Immature natural killer cell (primary cell): ENCODE data around the gene NTRK2. TPM values are rescaled to one million over a fixed set of nuclear protein-coding genes. Genes with fewer than 3 reads are reported as not detected.

ENCODE experiments used
- DNase-seq, 3 donors: peaks; one replicate each; pipeline ENCODE4 v3.0.0; 2022; ENCODE audit warnings: mixed read lengths in 1 of 3
- H3K27ac Mint-ChIP-seq, 6 donors: one replicate each; pipeline ENCODE4 v1.8.0; 2020; ENCODE audit warnings: mixed read lengths in 6 of 6, mild to moderate bottlenecking in 5 of 6, inconsistent platforms in 4 of 6, moderate library complexity in 3 of 6
- H3K27me3 Mint-ChIP-seq, 3 donors: one replicate each; pipeline ENCODE4 v1.8.0; 2020 to 2021; ENCODE audit warnings: low read depth in 3 of 3, mild to moderate bottlenecking in 3 of 3, mixed read lengths in 3 of 3, moderate library complexity in 3 of 3, inconsistent platforms in 1 of 3
- H3K36me3 Mint-ChIP-seq, 3 donors: one replicate each; pipeline ENCODE4 v1.8.0; 2020; ENCODE audit warnings: mixed read lengths in 3 of 3, inconsistent platforms in 2 of 3, mild to moderate bottlenecking in 2 of 3
- H3K4me1 Mint-ChIP-seq, 2 donors: one replicate each; pipeline ENCODE4 v1.8.0; 2020; ENCODE audit warnings: inconsistent platforms in 2 of 2, mild to moderate bottlenecking in 2 of 2, mixed read lengths in 2 of 2, moderate library complexity in 1 of 2
- H3K4me3 Mint-ChIP-seq, 5 donors: one replicate each; pipeline ENCODE4 v1.8.0; 2020; ENCODE audit warnings: mild to moderate bottlenecking in 5 of 5, mixed read lengths in 5 of 5, inconsistent platforms in 3 of 5, moderate library complexity in 3 of 5
- H3K9me3 Mint-ChIP-seq, 6 donors: one replicate each; pipeline ENCODE4 v1.8.0; 2020; ENCODE audit warnings: mild to moderate bottlenecking in 6 of 6, mixed read lengths in 6 of 6, inconsistent platforms in 4 of 6, moderate library complexity in 3 of 6
- polyA plus RNA-seq, 3 donors: library from polyadenylated mRNA; unstranded; fragments of 300-500 nt; fragmentation: Illumina TruSeq; gene quantifications; one replicate each; pipeline ENCODE4 v1.2.3, GENCODE V29; 2021

Gene NTRK2
- polyA plus RNA-seq, 3 donors from 2014 or later = not detected

DNA sequence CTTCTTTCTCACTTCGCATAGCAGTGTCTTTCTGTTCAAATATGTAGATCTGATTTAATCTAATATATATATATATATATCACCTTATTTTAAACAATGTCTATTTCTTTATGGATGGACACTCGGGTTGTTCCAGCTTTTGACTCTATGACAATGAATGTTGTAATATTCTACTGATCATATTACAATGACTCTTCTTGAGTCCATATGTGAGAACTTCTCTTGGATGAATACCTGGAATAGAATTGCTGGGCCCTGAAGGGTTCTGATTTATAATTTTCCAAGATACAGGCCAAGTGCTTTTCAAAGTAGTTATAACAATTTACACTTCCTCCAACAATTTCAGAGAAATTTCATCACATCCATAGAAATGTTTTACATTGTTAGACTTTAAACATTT lies 28.8 kb downstream of the NTRK2 start:
- Mint-ChIP-seq H3K27ac (no peak overlapping the region), H3K27me3 (peaks cover 4 to 8% (median 6%) of the 10 kb centered on the region in 3 donors), H3K9me3 (peaks cover 0 to 1% (median 0%) of the 10 kb centered on the region in 6 donors), H3K4me1 (no peaks in the 10 kb centered on the region), H3K36me3 (no peaks in the 10 kb centered on the region), H3K4me3 (no peak overlapping the region)
- no peak for DNase-seq

DNA sequence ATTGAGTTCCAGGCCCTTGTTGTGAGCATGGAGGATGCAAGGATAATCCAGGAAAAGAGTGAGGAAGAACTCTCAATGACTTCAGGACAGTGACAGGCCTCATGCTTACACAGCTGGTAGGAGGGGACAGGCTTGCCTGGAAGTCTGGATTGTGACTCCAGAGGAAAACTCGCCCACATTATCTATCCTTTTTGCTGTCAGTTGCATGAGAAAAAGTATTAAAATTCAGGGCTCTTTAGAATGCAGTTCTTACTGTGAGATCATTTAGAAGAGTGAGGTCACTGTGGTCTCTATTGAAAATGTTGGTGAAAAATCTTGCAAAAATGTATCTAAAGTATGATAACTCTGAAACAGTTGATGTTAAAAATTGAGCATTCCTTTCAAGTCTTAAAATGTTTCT lies 30.5 kb downstream of the NTRK2 start:
- Mint-ChIP-seq H3K4me3 (no peak overlapping the region), H3K36me3 (no peaks in the 10 kb centered on the region), H3K4me1 (no peaks in the 10 kb centered on the region), H3K27me3 (peaks cover 4 to 8% (median 6%) of the 10 kb centered on the region in 3 donors), H3K9me3 (peaks cover 0 to 1% (median 0%) of the 10 kb centered on the region in 6 donors), H3K27ac (no peak overlapping the region)
- DNase-seq = no peak

- peaks cover 8 to 10% (median 8%) of the 10 kb centered on the region in 3 donors for H3K27me3 Mint-ChIP-seq
- no peak for DNase-seq
- H3K4me3 Mint-ChIP-seq = no peak overlapping the region
- H3K4me1 Mint-ChIP-seq = no peaks in the 10 kb centered on the region
- no peaks in the 10 kb centered on the region for H3K36me3 Mint-ChIP-seq
- H3K27ac Mint-ChIP-seq = no peak overlapping the region
- H3K9me3 Mint-ChIP-seq = peaks cover 0 to 1% (median 0%) of the 10 kb centered on the region in 6 donors
Observed at GRCh38 chr9:84701801-84702200, 32.3 kb downstream of the NTRK2 start.

- Mint-ChIP-seq H3K27me3 (peaks cover 6 to 8% (median 8%) of the 10 kb centered on the region in 3 donors), H3K27ac (no peak overlapping the region), H3K9me3 (peaks cover 0 to 1% (median 0%) of the 10 kb centered on the region in 6 donors), H3K4me3 (no peak overlapping the region), H3K36me3 (no peaks in the 10 kb centered on the region), H3K4me1 (no peaks in the 10 kb centered on the region)
- no peak for DNase-seq
Observed at GRCh38 chr9:84702471-84702870, 32.9 kb downstream of the NTRK2 start.

GRCh38 chr9:84703793-84704192 lies 34.3 kb downstream of the NTRK2 start:
- H3K27ac Mint-ChIP-seq = no peak overlapping the region
- H3K27me3 Mint-ChIP-seq = peaks cover 8 to 10% (median 8%) of the 10 kb centered on the region in 3 donors
- H3K4me1 Mint-ChIP-seq = no peaks in the 10 kb centered on the region
- no peaks in the 10 kb centered on the region for H3K36me3 Mint-ChIP-seq
- DNase-seq = no peak
- H3K4me3 Mint-ChIP-seq = no peak overlapping the region
- H3K9me3 Mint-ChIP-seq = peaks cover 0 to 1% (median 0%) of the 10 kb centered on the region in 6 donors

DNA sequence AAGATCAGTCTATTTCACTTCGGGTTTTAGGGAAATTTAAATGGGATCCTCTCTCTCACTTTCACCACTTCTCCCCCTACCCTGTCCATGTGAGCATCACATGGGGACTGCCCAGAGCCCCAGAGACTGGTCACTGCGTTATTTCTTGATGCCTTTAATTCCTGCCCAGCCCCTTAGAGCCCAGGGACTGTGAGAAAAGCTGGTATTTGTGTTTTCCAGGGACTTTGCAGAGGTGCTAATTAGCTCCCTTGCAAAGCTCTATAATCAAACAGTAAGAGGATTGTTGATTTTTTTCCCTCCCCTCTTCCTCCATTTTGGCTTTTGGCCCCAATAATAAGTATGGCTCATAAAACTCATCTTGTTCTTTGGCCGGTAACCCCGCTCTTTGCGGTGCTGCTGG lies 35.6 kb downstream of the NTRK2 start:
- Mint-ChIP-seq H3K36me3 (no peaks in the 10 kb centered on the region), H3K4me3 (no peak overlapping the region), H3K27ac (no peak overlapping the region), H3K27me3 (peaks cover 5 to 11% (median 9%) of the 10 kb centered on the region in 3 donors), H3K4me1 (peaks cover 11% of the 10 kb centered on the region in 2 donors), H3K9me3 (peaks cover 0 to 1% (median 0%) of the 10 kb centered on the region in 6 donors)
- DNase-seq = no peak

- H3K4me3 Mint-ChIP-seq = peak overlapping the region in 1 of 5 donors; percentile 3
- no peaks in the 10 kb centered on the region for H3K36me3 Mint-ChIP-seq
- H3K27ac Mint-ChIP-seq = peak overlapping the region in 1 of 6 donors; percentile 28
- DNase-seq = no peak
- H3K9me3 Mint-ChIP-seq = no peaks in the 10 kb centered on the region
- peaks cover 14 to 15% of the 10 kb centered on the region in 2 donors for H3K4me1 Mint-ChIP-seq
- peaks cover 2 to 11% (median 9%) of the 10 kb centered on the region in 3 donors for H3K27me3 Mint-ChIP-seq
Observed at GRCh38 chr9:84708400-84708799, 38.9 kb downstream of the NTRK2 start.

DNA sequence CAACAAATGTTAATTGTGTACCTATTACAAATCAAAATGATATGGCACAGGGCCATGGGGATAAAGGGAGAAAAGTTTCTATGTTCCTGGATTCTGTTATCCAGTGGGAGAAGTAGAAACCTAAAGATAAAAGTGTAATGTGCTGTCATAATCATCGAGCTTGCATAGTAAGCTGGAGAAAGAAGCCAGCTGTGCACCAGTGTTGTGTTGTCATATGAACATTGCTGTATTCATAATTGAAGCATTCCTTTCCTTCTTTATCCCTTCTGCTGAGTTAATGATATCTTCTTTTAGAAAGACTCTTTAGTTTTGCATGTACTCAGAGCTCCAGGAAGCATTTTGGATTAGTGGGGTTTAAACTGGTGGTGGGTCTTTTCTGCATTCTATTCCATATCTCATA lies 39.5 kb downstream of the NTRK2 start:
- H3K27me3 Mint-ChIP-seq = peaks cover 4 to 12% (median 10%) of the 10 kb centered on the region in 3 donors

GRCh38 chr9:84710701-84711397 lies 41.3 kb downstream of the NTRK2 start:
- H3K36me3 Mint-ChIP-seq = no peaks in the 10 kb centered on the region
- peaks cover 14 to 15% of the 10 kb centered on the region in 2 donors for H3K4me1 Mint-ChIP-seq
- no peak overlapping the region for H3K27ac Mint-ChIP-seq
- H3K4me3 Mint-ChIP-seq = no peak overlapping the region
- H3K9me3 Mint-ChIP-seq = no peaks in the 10 kb centered on the region
- peaks cover 8 to 17% (median 9%) of the 10 kb centered on the region in 3 donors for H3K27me3 Mint-ChIP-seq
- no peak for DNase-seq

More for the DNA sequence above, 39.5 kb downstream of the NTRK2 start:
- Mint-ChIP-seq H3K4me3 (peak overlapping the region in 1 of 5 donors; percentile 68), H3K9me3 (no peaks in the 10 kb centered on the region), H3K4me1 (peaks cover 14 to 15% of the 10 kb centered on the region in 2 donors), H3K27ac (no peak overlapping the region), H3K36me3 (no peaks in the 10 kb centered on the region)
- DNase-seq = no peak

DNA sequence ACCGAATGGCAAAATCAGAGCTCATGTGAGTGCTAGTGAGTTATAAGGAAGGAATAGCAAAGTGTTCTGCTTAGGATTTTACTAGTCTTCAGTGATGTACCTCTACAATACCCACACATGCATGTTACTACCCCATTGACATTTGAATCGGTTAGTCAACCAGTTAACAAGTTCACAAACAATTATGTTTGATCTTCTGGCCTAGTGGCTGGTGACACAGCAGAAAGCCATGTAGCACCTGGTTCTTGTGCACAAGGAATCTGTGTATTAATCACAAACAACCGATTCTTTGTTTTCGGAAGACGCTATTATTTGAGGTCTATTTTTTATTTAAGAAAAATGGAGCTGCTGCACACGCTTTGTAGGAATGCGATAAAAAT lies 41.9 kb downstream of the NTRK2 start:
- peaks cover 7 to 15% (median 8%) of the 10 kb centered on the region in 3 donors for H3K27me3 Mint-ChIP-seq
- no peaks in the 10 kb centered on the region for H3K36me3 Mint-ChIP-seq
- peaks cover 14 to 15% of the 10 kb centered on the region in 2 donors for H3K4me1 Mint-ChIP-seq
- H3K27ac Mint-ChIP-seq = no peak overlapping the region
- no peak overlapping the region for H3K4me3 Mint-ChIP-seq
- no peaks in the 10 kb centered on the region for H3K9me3 Mint-ChIP-seq
- DNase-seq = no peak

- no peak overlapping the region for H3K4me3 Mint-ChIP-seq
- H3K27me3 Mint-ChIP-seq = peaks cover 6 to 15% (median 7%) of the 10 kb centered on the region in 3 donors
- no peaks in the 10 kb centered on the region for H3K36me3 Mint-ChIP-seq
- H3K4me1 Mint-ChIP-seq = peaks cover 14 to 15% of the 10 kb centered on the region in 2 donors
- H3K9me3 Mint-ChIP-seq = no peaks in the 10 kb centered on the region
- DNase-seq = no peak
- H3K27ac Mint-ChIP-seq = no peak overlapping the region
Observed at GRCh38 chr9:84711936-84712335, 42.4 kb downstream of the NTRK2 start.

DNA sequence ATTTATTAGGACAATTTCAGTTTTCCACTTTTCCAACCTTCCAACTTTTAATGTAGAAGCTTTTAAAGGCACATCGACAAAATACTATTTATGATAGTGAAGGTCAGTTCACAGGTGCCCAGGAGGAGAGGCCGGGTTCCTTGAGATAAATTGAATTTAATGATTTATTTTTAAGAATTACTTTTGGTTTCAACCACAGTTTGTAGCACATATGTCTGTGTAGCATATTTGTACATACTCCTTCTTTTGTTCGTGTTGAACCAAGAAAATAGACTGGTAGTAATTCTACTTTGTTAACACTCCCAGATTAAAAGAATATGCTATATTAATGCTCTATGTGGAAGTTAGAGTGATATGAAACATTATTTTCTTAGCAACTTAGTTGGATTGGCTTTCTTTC lies 46.7 kb downstream of the NTRK2 start:
- H3K4me3 Mint-ChIP-seq = no peak overlapping the region
- no peaks in the 10 kb centered on the region for H3K36me3 Mint-ChIP-seq
- no peak overlapping the region for H3K27ac Mint-ChIP-seq

DNA sequence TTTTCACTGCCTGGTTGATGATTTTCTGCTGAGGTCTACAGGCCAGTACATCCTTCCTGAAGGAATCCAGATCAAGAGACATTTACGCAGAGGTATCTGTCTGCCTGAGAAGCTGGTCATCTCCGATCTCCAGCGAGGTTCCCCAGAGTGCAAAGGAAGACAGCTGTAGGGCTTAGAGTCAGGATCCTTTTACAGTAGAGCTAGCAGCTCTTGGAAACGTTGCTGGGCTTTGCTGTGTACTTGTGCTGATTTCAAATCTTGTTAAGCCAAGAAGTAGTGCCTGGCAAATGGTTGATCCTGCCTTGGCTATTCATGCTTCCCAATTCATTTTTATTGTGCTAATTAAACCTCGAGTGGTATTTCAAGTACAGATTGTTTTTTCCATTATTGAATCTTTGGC lies 48.9 kb downstream of the NTRK2 start:
- H3K9me3 Mint-ChIP-seq = peaks cover 0 to 6% (median 0%) of the 10 kb centered on the region in 6 donors
- peaks cover 10 to 17% (median 11%) of the 10 kb centered on the region in 3 donors for H3K27me3 Mint-ChIP-seq
- H3K4me1 Mint-ChIP-seq = no peaks in the 10 kb centered on the region
- no peak for DNase-seq
- H3K4me3 Mint-ChIP-seq = no peak overlapping the region
- H3K36me3 Mint-ChIP-seq = no peaks in the 10 kb centered on the region
- no peak overlapping the region for H3K27ac Mint-ChIP-seq

More for the DNA sequence above, 46.7 kb downstream of the NTRK2 start:
- Mint-ChIP-seq H3K27me3 (peaks cover 10 to 18% (median 11%) of the 10 kb centered on the region in 3 donors), H3K9me3 (peaks cover 0 to 4% (median 0%) of the 10 kb centered on the region in 6 donors), H3K4me1 (no peaks in the 10 kb centered on the region)
- DNase-seq = no peak

GRCh38 chr9:84722388-84722989 lies 53.0 kb downstream of the NTRK2 start:
- Mint-ChIP-seq H3K9me3 (peaks cover 0 to 6% (median 0%) of the 10 kb centered on the region in 6 donors), H3K27ac (no peak overlapping the region), H3K4me3 (no peak overlapping the region), H3K4me1 (no peaks in the 10 kb centered on the region), H3K27me3 (peaks cover 8 to 13% (median 9%) of the 10 kb centered on the region in 3 donors), H3K36me3 (no peaks in the 10 kb centered on the region)
- no peak for DNase-seq
